CD4-positive, alpha-beta T cell (primary cell): Measurements from ENCODE around the gene ITGA6. TPM values are rescaled to one million over a fixed set of nuclear protein-coding genes. Genes with fewer than 3 reads are reported as not detected.

Experiments
- ATAC-seq: fragments of 200-7000 bp; cut with Tn5 transposase; one replicate; pipeline ENCODE4 v1.10.0; 2022; ENCODE audit warnings: mild to moderate bottlenecking; ENCODE audit not compliant: poor library complexity
- CTCF ChIA-PET: fragments of 350-600 bp; sonication (Branson Sonifier 250); formaldehyde crosslinking; loops from one replicate; lab custom pipeline; 2021; ENCODE audit warnings: antibody characterized with exemption, inconsistent platforms; lab: Charles Lee
- POLR2A ChIA-PET: fragments of 350-600 bp; sonication (Branson Sonifier 250); formaldehyde crosslinking; loops from one replicate; lab custom pipeline; 2021; ENCODE audit warnings: antibody characterized with exemption, inconsistent platforms; lab: Charles Lee
- DNase-seq, 14 experiments: peaks; one replicate each; pipeline ENCODE4 v3.0.0-alpha.2; 2013 to 2020; ENCODE audit warnings: mixed read lengths in 2 of 14
- H3K27ac ChIP-seq, 2 donors: one replicate each; pipeline versions ENCODE4 v1.5.1 to v1.7.0; 2013; ENCODE audit warnings: low read length in 2 of 2, low read depth in 1 of 2, mild to moderate bottlenecking in 1 of 2
- H3K27me3 ChIP-seq, 2 experiments: 1 replicate in 1 of 2; 2 replicates in 1 of 2; pipeline versions ENCODE4 v1.6.1 to v1.7.0; 2013; ENCODE audit warnings: low read length in 2 of 2, control low read depth in 1 of 2, mild to moderate bottlenecking in 1 of 2, moderate library complexity in 1 of 2; ENCODE audit not compliant: insufficient read depth in 2 of 2, control insufficient read depth in 1 of 2
- H3K36me3 ChIP-seq: one replicate; pipeline ENCODE4 v1.6.1; 2013; ENCODE audit warnings: low read length, control low read depth; ENCODE audit not compliant: insufficient read depth
- H3K4me1 ChIP-seq: one replicate; pipeline ENCODE4 v1.6.1; 2013; ENCODE audit warnings: low read length, control low read depth; ENCODE audit not compliant: insufficient read depth
- H3K4me3 ChIP-seq: one replicate; pipeline ENCODE4 v1.5.1; 2013; ENCODE audit warnings: mild to moderate bottlenecking, low read length, moderate library complexity
- H3K9me3 ChIP-seq, 2 experiments: 1 replicate in 1 of 2; 2 replicates in 1 of 2; pipeline versions ENCODE4 v1.6.1 to v1.7.0; 2013; ENCODE audit warnings: low read length in 2 of 2, mild to moderate bottlenecking in 2 of 2, control low read depth in 1 of 2, moderate library complexity in 1 of 2; ENCODE audit not compliant: control insufficient read depth in 1 of 2, insufficient read depth in 1 of 2
- H3K27ac Mint-ChIP-seq: one replicate; pipeline ENCODE4 v1.8.0; 2020; ENCODE audit warnings: mixed read lengths
- H3K27me3 Mint-ChIP-seq: one replicate; pipeline ENCODE4 v1.8.0; 2021; ENCODE audit warnings: mixed read lengths
- H3K36me3 Mint-ChIP-seq: one replicate; pipeline ENCODE4 v1.8.0; 2021; ENCODE audit warnings: low read depth, mixed read lengths
- H3K4me1 Mint-ChIP-seq: one replicate; pipeline ENCODE4 v1.8.0; 2021; ENCODE audit warnings: low read depth, mixed read lengths
- H3K4me3 Mint-ChIP-seq: one replicate; pipeline ENCODE4 v1.8.0; 2020; ENCODE audit warnings: mild to moderate bottlenecking, mixed read lengths
- H3K9me3 Mint-ChIP-seq: one replicate; pipeline ENCODE4 v1.8.0; 2020; ENCODE audit warnings: mixed read lengths
- CTCF ChIP-seq: fragments of 200-600 bp; IDR thresholded peaks from one replicate; pipeline ENCODE4 v1.8.0; 2022; ENCODE audit warnings: antibody characterized with exemption, mild to moderate bottlenecking
- intact Hi-C, 2 experiments: fragments of 100-400 bp; cut with DNase I in 1 of 2; cut with micrococcal nuclease in 1 of 2; formaldehyde crosslinking; loops; one replicate each; pipeline versions ENCODE4 v1.15.1 to v1.9.0; 2023 to 2025; cut with DNase I, micrococcal nuclease
- total RNA-seq, 174 experiments: library from RNA in 2 of 174; stranded (reverse) in 2 of 174; gene quantifications; one replicate each; pipeline ENCODE4 v1.2.3 and lab custom pipeline; 2021 to 2026

The ITGA6 gene
- total RNA-seq, 2 experiments from 2014 or later, result 53.5 to 58.0 TPM

DNA sequence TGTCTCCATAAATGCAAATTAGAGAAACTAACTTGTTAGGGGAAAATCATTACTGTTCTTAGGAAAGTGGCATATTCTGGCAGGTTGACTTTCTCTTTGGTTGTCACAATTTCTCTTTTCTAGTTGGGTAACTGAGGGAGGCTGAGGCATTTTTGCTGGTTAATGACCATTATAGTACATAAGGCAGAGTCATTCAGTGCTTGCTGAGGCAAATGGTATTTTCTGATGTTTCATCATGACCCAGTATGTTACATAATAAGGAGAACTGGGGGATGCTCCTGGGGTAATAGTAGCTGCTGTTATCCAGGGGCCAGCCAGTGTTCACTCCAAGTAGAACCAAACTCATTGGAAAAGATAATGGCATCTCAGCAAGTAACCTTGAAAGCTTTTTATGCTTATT lies 62.3 kb downstream of the ITGA6 start:
- Histone ChIP-seq H3K4me3 (no peak overlapping the region), H3K36me3 (peaks cover 98% of the 10 kb centered on the region), H3K4me1 (peaks cover 23% of the 10 kb centered on the region), H3K27ac (no peak overlapping the region), H3K9me3 (no peaks in the 10 kb centered on the region), H3K27me3 (no peaks in the 10 kb centered on the region)
- ChIA-PET POLR2A (interaction anchor here (0.9 kb wide), 1 partner anchor 12 kb away, joined by 3 read pairs; no protein-coding TSS in a partner anchor), CTCF (no interaction called here)
- Mint-ChIP-seq H3K4me3 (no peak overlapping the region), H3K36me3 (peaks cover 99% of the 10 kb centered on the region), H3K9me3 (no peaks in the 10 kb centered on the region), H3K27me3 (no peaks in the 10 kb centered on the region), H3K4me1 (peaks cover 53% of the 10 kb centered on the region), H3K27ac (peak overlapping the region; percentile 95)
- no peak for TF ChIP-seq CTCF
- ATAC-seq (no peak), DNase-seq (no peak)
- intact Hi-C loops, result loop anchor here in 1 of 2 experiments (10.0 kb wide), 2 partner anchors 225 to 565 kb away; partner anchors contain the start of gene HAT1

GRCh38 chr2:172496160-172496608 lies 68.8 kb downstream of the ITGA6 start:
- Histone ChIP-seq H3K27ac (peak overlapping the region; percentile 63 to 73), H3K4me1 (peaks cover 49% of the 10 kb centered on the region), H3K4me3 (no peak overlapping the region), H3K36me3 (peaks cover 65% of the 10 kb centered on the region), H3K27me3 (no peaks in the 10 kb centered on the region), H3K9me3 (no peaks in the 10 kb centered on the region)
- Mint-ChIP-seq H3K4me1 (peaks cover 81% of the 10 kb centered on the region), H3K27ac (peak overlapping the region; percentile 95), H3K4me3 (peak overlapping the region; percentile 83), H3K36me3 (peaks cover 95% of the 10 kb centered on the region), H3K27me3 (no peaks in the 10 kb centered on the region), H3K9me3 (peaks cover 4% of the 10 kb centered on the region)
- intact Hi-C loops, result loop anchor here in 1 of 2 experiments (1.0 kb wide), 1 partner anchor 60 kb away; the partner anchor contains the start of gene PDK1
- peak; percentile 17 to 81 (median 51) for DNase-seq
- CTCF ChIA-PET, result interaction anchor here (1.6 kb wide), 1 partner anchor 12 kb away, joined by 7 read pairs; no protein-coding TSS in a partner anchor
- no peak for TF ChIP-seq CTCF
- POLR2A ChIA-PET, result interaction anchor here (0.6 to 5.2 kb wide), 16 partner anchors 10 to 1900 kb away, joined by 3 to 64 read pairs (median 6); partner anchors contain the start of genes ITGA6, PDK1 and SCRN3
- ATAC-seq, result peak; percentile 96

DNA sequence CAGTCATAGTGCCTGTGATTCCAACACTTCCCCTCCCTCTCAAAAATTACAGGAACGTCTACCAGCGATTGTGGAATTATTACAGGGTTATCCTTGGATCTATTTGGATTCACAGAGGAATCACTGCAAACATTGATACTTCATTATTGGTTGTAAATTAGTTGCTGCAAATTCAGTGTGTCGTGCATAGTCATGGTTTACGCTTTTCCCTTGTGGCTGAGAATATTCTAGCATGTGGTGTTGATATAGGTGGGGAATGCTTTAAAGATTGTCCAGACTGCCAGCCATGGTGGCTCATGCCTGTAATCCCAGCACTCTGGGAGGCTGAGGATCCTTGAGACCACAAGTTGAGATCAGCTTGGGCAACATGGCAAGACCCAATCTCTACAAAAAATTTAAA lies 79.8 kb downstream of the ITGA6 start:
- Histone ChIP-seq H3K4me1 (peaks cover 10% of the 10 kb centered on the region), H3K4me3 (no peak overlapping the region), H3K9me3 (peaks cover 7 to 9% of the 10 kb centered on the region in 2 experiments), H3K27ac (no peak overlapping the region), H3K36me3 (peaks cover 26% of the 10 kb centered on the region), H3K27me3 (no peaks in the 10 kb centered on the region)
- H3K36me3 Mint-ChIP-seq, result peaks cover 83% of the 10 kb centered on the region
- H3K27me3 Mint-ChIP-seq, result no peaks in the 10 kb centered on the region
- intact Hi-C loops, result no loop called here
- no peaks in the 10 kb centered on the region for H3K9me3 Mint-ChIP-seq
- H3K4me3 Mint-ChIP-seq, result no peak overlapping the region
- peak overlapping the region; percentile 24 for H3K27ac Mint-ChIP-seq
- peaks cover 47% of the 10 kb centered on the region for H3K4me1 Mint-ChIP-seq
- ChIA-PET CTCF (no interaction called here), POLR2A (interaction anchor here (1.5 kb wide), 1 partner anchor 43 kb away, joined by 6 read pairs; no protein-coding TSS in a partner anchor)
- no peak for TF ChIP-seq CTCF
- ATAC-seq, result no peak
- no peak for DNase-seq
